ENCODE results near the gene EVA1A.

GRCh38 chr2:75548036-75548573, 12.6 kb downstream of the EVA1A start:
- TF ChIP-seq EZH2 (IDR thresholded peaks at IDR 0.05) (no peak), POLR2AphosphoS5 (IDR thresholded peaks at IDR 0.05; ENCODE audit: borderline replicate concordance, low read depth, low read length) (no peak)

All from SK-N-MC (cell line).